Activated CD4-positive, alpha-beta T cell treated with anti-CD3 and anti-CD28 coated beads, Interleukin-2, Interleukin-6, amounts not matched to agents 100 ng/mL and 50 ng/mL, durations not matched to agents 16 hours and 8 hours (primary cell): ENCODE results near the gene BRAT1.
"Not testable (repeated sequence)": the region's sequence is repeated elsewhere in the genome, so short reads cannot be mapped to it uniquely, and the experiment has no call there.

Experiments
- DNase-seq: peaks from one replicate; pipeline ENCODE4 v3.0.0-alpha.2; 2020

BRAT1 gene

GRCh38 chr7:2555121-2556052 is at the start of gene BRAT1:
Gene BRAT1 (minus strand): TSS chr7:2555524. CDS start chr7:2554431, 1,093 bp downstream.
- peak; percentile 96 for DNase-seq

- DNase-seq = no peak
Observed at GRCh38 chr7:2604608-2605174, 49.4 kb upstream of the BRAT1 start.

GRCh38 chr7:2603044-2603965 is 48.0 kb upstream of the BRAT1 start:
- DNase-seq = no peak

GRCh38 chr7:2602406-2603043 is 47.2 kb upstream of the BRAT1 start:
- DNase-seq = no peak

GRCh38 chr7:2601907-2602306 is 46.6 kb upstream of the BRAT1 start:
- DNase-seq = no peak

- DNase-seq = no peak
Observed at GRCh38 chr7:2601065-2601464, 45.7 kb upstream of the BRAT1 start.

GRCh38 chr7:2598154-2598823 is 43.0 kb upstream of the BRAT1 start:
- no peak for DNase-seq

- DNase-seq = no peak
Observed at GRCh38 chr7:2597273-2597640, 41.9 kb upstream of the BRAT1 start.

- DNase-seq = no peak
Observed at GRCh38 chr7:2596464-2597272, 41.3 kb upstream of the BRAT1 start.

GRCh38 chr7:2595258-2595860 is 40.0 kb upstream of the BRAT1 start:
- DNase-seq = no peak

- no peak for DNase-seq
Observed at GRCh38 chr7:2594599-2594998, 39.3 kb upstream of the BRAT1 start.

- no peak for DNase-seq
Observed at GRCh38 chr7:2593036-2593727, 37.9 kb upstream of the BRAT1 start.

GRCh38 chr7:2592375-2592865 is 37.1 kb upstream of the BRAT1 start:
- DNase-seq = no peak

GRCh38 chr7:2589941-2590340 is 34.6 kb upstream of the BRAT1 start:
- not testable (repeated sequence) for DNase-seq

- DNase-seq = no peak
Observed at GRCh38 chr7:2589341-2589740, 34.0 kb upstream of the BRAT1 start.

GRCh38 chr7:2587778-2588177 is 32.5 kb upstream of the BRAT1 start:
- no peak for DNase-seq

- no peak for DNase-seq
Observed at GRCh38 chr7:2587134-2587533, 31.8 kb upstream of the BRAT1 start.

- DNase-seq = no peak
Observed at GRCh38 chr7:2586326-2587020, 31.1 kb upstream of the BRAT1 start.

GRCh38 chr7:2585446-2585845 is 30.1 kb upstream of the BRAT1 start:
- DNase-seq = no peak
